ENCODE measurements around the gene FBXO11.

DNA sequence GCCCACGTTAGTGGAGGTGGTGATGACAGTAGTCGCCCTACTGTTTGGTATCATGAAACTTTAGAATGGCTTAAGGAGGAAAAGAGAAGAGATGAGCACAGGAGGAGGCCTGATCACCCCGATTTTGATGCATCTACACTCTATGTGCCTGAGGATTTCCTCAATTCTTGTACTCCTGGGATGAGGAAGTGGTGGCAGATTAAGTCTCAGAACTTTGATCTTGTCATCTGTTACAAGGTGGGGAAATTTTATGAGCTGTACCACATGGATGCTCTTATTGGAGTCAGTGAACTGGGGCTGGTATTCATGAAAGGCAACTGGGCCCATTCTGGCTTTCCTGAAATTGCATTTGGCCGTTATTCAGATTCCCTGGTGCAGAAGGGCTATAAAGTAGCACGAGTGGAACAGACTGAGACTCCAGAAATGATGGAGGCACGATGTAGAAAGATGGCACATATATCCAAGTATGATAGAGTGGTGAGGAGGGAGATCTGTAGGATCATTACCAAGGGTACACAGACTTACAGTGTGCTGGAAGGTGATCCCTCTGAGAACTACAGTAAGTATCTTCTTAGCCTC is 107.2 kb downstream of the FBXO11 start:
- TF ChIP-seq POLR2A (IDR thresholded peaks at IDR 0.05): no peak
- TF ChIP-seq, protein P1, sequence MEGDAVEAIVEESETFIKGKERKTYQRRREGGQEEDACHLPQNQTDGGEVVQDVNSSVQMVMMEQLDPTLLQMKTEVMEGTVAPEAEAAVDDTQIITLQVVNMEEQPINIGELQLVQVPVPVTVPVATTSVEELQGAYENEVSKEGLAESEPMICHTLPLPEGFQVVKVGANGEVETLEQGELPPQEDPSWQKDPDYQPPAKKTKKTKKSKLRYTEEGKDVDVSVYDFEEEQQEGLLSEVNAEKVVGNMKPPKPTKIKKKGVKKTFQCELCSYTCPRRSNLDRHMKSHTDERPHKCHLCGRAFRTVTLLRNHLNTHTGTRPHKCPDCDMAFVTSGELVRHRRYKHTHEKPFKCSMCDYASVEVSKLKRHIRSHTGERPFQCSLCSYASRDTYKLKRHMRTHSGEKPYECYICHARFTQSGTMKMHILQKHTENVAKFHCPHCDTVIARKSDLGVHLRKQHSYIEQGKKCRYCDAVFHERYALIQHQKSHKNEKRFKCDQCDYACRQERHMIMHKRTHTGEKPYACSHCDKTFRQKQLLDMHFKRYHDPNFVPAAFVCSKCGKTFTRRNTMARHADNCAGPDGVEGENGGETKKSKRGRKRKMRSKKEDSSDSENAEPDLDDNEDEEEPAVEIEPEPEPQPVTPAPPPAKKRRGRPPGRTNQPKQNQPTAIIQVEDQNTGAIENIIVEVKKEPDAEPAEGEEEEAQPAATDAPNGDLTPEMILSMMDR (IDR thresholded peaks at IDR 0.05): no peak

Data from adrenal gland (tissue), 5 donors.